T-helper 1 cell treated with Interleukin-12 subunit alpha and Interleukin-12 subunit beta and Interleukin-4 antibody, amounts not matched to agents 30 μg/mL and 1 μg/mL, for 36 hours (primary cell): ENCODE data around the gene WNT3A.
A peak's percentile ranks its signal among the peaks of the same experiment; 100 is the strongest.

Experiments used
- H3K27ac Mint-ChIP-seq: one replicate; pipeline ENCODE4 v1.8.0; 2021; ENCODE audit warnings: mild to moderate bottlenecking, mixed read lengths
- H3K27me3 Mint-ChIP-seq: one replicate; pipeline ENCODE4 v1.8.0; 2021; ENCODE audit warnings: low read depth, mixed read lengths
- H3K36me3 Mint-ChIP-seq: one replicate; pipeline ENCODE4 v1.8.0; 2021; ENCODE audit warnings: low read depth, mixed read lengths
- H3K4me1 Mint-ChIP-seq: one replicate; pipeline ENCODE4 v1.8.0; 2021; ENCODE audit warnings: low read depth, mixed read lengths
- H3K4me3 Mint-ChIP-seq: one replicate; pipeline ENCODE4 v1.8.0; 2021; ENCODE audit warnings: mild to moderate bottlenecking, moderate library complexity, mixed read lengths
- H3K9me3 Mint-ChIP-seq: one replicate; pipeline ENCODE4 v1.8.0; 2021; ENCODE audit warnings: mixed read lengths

The WNT3A gene

DNA sequence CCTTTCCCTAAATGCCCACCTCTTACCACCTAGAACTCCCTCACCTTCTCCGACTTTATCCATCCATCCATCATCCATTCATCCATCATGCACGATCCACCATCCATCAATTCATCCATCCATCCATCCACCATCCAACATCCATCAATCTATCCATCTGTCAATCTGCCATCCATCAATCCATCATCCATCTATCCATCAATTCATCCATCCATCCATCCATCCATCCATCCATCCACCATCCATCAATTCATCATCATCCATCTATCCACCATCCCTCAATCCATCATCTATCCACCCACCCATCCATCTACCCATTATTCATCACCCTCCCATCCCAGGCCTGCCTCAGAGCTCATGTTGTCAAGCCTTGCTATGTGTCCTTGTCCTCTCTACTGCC is 34.5 kb downstream of the WNT3A start:
- H3K27me3 Mint-ChIP-seq: peaks cover 12% of the 10 kb centered on the region
- H3K27ac Mint-ChIP-seq: no peak overlapping the region
- no peaks in the 10 kb centered on the region for H3K4me1 Mint-ChIP-seq
- no peaks in the 10 kb centered on the region for H3K36me3 Mint-ChIP-seq
- peaks cover 3% of the 10 kb centered on the region for H3K9me3 Mint-ChIP-seq
- H3K4me3 Mint-ChIP-seq: no peak overlapping the region

DNA sequence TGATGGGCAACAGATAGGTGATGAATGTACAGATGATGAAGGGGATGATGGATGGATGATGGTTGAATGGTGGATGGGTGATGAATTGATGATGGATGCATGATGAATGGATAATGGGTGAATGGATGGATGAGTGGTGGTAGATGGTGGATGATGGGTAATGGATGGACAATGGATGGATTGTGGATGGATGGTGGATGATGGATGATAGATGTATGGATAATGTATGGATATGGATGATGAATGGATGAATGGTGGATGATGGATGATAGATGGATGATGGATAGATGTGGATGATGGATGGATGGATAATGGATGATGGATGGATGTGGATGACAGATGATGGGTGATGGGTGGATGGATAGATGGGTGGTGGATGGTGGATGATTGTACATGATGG is 35.7 kb downstream of the WNT3A start:
- H3K9me3 Mint-ChIP-seq: peaks cover 4% of the 10 kb centered on the region
- no peaks in the 10 kb centered on the region for H3K36me3 Mint-ChIP-seq
- H3K4me3 Mint-ChIP-seq: no peak overlapping the region
- peaks cover 9% of the 10 kb centered on the region for H3K27me3 Mint-ChIP-seq
- H3K27ac Mint-ChIP-seq: no peak overlapping the region
- no peaks in the 10 kb centered on the region for H3K4me1 Mint-ChIP-seq

DNA sequence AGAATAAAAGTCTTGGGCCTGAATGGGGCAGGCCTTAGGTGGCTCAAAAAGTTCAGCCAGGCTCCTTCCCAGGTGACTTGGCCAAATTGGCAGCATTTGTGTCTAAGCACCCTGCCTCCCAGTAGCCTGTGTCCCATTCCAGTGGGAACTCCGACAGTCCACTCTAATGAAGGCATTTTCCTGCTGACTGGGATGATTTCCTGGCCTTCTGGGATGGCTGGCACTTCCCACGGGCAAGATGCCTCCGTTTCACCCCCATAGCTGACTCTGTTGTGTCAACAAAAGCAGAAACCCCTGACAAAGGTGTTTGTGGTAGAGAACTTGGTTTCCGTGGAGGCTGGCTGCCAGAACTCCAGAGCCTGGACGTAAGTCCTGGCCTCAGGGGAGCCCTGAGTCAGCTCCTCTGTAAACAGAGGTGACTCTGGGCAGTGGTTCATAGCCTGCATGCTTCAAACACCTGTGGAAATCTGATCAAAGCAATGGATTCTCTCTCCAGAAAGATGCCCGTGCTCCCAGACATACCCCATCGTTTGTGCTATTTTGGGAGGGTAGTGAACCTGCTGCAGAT is 36.6 kb downstream of the WNT3A start:
- no peak overlapping the region for H3K4me3 Mint-ChIP-seq
- no peak overlapping the region for H3K27ac Mint-ChIP-seq
- peaks cover 4% of the 10 kb centered on the region for H3K9me3 Mint-ChIP-seq
- no peaks in the 10 kb centered on the region for H3K4me1 Mint-ChIP-seq
- H3K36me3 Mint-ChIP-seq: no peaks in the 10 kb centered on the region
- peaks cover 9% of the 10 kb centered on the region for H3K27me3 Mint-ChIP-seq

DNA sequence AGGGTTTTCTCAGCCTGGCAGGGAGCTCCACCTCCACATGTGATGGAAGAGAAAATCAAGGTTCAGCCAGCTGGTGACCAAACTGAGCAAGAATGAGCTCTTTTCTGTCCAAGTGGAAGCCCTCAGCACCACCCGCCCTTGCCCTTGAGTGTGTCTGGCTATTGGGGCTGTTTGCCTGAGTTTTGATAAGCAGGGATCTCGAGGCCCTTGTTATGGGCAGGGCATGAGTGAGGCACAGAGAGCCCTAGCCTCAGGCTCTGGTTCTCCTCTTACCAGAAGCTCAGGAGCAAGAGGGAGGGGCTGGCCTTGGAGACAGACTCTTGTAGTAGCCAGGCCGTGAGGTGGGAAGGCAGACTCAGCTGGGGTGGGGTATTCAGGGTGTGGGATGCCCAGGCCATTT is 38.2 kb downstream of the WNT3A start:
- no peak overlapping the region for H3K4me3 Mint-ChIP-seq
- H3K27me3 Mint-ChIP-seq: peaks cover 4% of the 10 kb centered on the region
- no peaks in the 10 kb centered on the region for H3K36me3 Mint-ChIP-seq
- no peak overlapping the region for H3K27ac Mint-ChIP-seq
- H3K9me3 Mint-ChIP-seq: peaks cover 4% of the 10 kb centered on the region
- no peaks in the 10 kb centered on the region for H3K4me1 Mint-ChIP-seq

GRCh38 chr1:228045405-228045804 is 38.6 kb downstream of the WNT3A start:
- H3K36me3 Mint-ChIP-seq: no peaks in the 10 kb centered on the region
- H3K4me3 Mint-ChIP-seq: no peak overlapping the region
- no peaks in the 10 kb centered on the region for H3K4me1 Mint-ChIP-seq
- H3K27ac Mint-ChIP-seq: no peak overlapping the region
- peaks cover 4% of the 10 kb centered on the region for H3K9me3 Mint-ChIP-seq
- H3K27me3 Mint-ChIP-seq: peaks cover under 1% of the 10 kb centered on the region

DNA sequence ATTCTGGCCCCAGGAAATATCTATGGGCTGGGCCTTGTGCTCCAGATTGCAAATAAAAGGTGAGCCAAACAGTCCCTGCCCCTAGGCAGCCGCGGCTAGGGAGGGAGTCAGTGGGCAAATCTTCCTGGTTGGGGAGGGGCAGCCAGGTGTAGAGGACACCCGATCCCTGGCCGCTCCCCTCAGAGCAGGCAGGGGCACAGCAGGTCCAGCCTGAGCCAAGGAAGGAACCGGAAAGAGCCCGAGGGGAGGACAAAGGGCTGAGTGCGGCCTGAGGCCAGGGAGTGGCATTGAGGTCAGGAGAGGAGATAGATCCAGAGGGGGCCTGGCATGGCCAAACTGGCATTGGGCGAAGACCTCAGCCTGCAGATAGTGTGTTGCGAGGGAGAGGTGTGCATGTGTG is 39.1 kb downstream of the WNT3A start:
- no peaks in the 10 kb centered on the region for H3K4me1 Mint-ChIP-seq
- no peak overlapping the region for H3K4me3 Mint-ChIP-seq
- H3K36me3 Mint-ChIP-seq: no peaks in the 10 kb centered on the region
- no peak overlapping the region for H3K27ac Mint-ChIP-seq
- H3K27me3 Mint-ChIP-seq: no peaks in the 10 kb centered on the region
- H3K9me3 Mint-ChIP-seq: peaks cover 4% of the 10 kb centered on the region

DNA sequence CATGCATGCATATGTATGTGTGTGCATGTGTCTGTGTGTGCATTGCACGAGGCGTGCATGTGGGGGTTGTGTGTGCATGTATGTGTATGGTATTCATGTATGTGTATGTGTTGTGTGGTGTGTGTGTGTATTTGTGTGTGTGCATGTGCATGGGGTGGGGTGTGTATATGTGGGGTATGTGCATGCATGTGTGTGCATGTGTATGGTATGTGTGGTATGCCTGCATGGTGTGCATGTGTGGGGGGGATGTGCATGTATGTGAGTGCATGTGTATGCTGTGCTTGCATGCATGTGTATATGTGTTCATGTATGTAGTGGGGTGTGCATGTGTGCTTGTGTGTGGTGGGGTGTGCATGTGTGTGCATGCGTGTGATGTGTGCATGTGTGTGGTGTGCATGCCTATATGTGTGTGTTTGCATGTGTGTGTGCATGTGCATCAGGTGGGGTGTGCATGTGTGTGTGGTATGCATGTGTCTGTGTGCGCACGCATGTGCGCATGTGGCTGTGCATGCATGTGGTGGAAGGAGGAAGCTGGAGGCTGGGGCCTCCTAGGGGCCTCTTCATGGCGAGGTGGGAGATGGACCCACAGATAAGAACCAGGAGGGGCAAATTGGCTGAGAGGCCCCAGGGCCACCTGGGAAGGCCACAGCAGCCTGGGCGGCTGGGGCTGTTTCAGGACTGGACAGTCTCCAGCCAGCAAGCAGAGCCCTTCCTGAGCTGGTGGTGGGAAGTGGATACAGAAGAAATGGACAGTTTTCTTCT is 39.8 kb downstream of the WNT3A start:
- H3K4me3 Mint-ChIP-seq: no peak overlapping the region
- no peaks in the 10 kb centered on the region for H3K36me3 Mint-ChIP-seq
- H3K4me1 Mint-ChIP-seq: no peaks in the 10 kb centered on the region
- H3K27me3 Mint-ChIP-seq: peaks cover 1% of the 10 kb centered on the region
- peaks cover 4% of the 10 kb centered on the region for H3K9me3 Mint-ChIP-seq
- no peak overlapping the region for H3K27ac Mint-ChIP-seq

DNA sequence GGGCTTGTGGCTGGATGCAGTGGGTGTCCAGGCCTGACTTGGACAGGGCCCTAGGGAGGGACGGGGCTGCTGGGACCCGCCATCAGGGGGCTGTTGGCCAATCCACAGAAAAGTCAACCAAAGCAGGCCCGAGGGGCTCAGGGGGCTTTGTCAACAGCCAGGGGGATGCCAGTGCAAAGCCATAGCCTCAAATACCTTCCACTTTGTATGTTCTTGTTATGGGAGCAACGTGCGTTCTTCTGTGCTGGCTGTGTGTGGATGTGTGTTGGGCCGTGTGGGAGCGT is 40.3 kb downstream of the WNT3A start:
- Mint-ChIP-seq H3K36me3 (no peaks in the 10 kb centered on the region), H3K4me1 (no peaks in the 10 kb centered on the region), H3K9me3 (peaks cover 4% of the 10 kb centered on the region), H3K27me3 (peaks cover 6% of the 10 kb centered on the region), H3K27ac (no peak overlapping the region), H3K4me3 (no peak overlapping the region)

GRCh38 chr1:228048120-228048519 is 41.3 kb downstream of the WNT3A start:
- peaks cover 4% of the 10 kb centered on the region for H3K9me3 Mint-ChIP-seq
- H3K27me3 Mint-ChIP-seq: peaks cover 14% of the 10 kb centered on the region
- H3K4me3 Mint-ChIP-seq: no peak overlapping the region
- H3K27ac Mint-ChIP-seq: no peak overlapping the region
- H3K4me1 Mint-ChIP-seq: no peaks in the 10 kb centered on the region
- no peaks in the 10 kb centered on the region for H3K36me3 Mint-ChIP-seq

DNA sequence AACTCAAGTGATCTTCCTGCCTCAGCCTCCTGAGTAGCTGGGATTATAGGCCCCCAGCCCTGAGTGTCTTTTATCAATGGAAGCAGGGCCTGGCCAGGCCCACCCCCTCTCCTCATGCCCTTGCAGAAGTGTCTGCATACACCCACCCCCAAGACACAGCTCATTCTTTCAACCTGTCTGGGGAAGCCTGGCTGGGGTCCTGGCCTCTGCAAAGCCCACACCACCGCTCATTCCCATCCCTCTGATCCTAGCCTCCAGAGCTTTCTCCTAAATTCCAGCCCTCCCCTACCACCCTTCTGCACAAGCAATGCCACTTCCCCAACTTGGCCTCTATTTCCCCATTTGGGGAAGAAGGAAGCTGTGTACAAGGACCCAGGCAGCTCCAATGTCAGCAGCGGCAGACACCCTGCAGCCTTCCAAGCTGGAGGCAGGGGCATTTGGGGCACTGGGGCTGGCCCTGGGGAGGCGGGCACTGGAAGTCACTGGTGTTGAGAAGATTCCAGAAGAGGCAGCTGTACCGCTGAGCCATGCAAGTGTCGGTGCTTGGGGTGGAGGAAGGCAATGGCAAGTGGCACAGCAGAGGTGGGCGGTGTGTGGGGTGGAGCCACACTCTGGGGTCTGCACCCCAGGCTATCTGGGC is 42.0 kb downstream of the WNT3A start:
- Mint-ChIP-seq H3K27ac (no peak overlapping the region), H3K4me1 (no peaks in the 10 kb centered on the region), H3K36me3 (no peaks in the 10 kb centered on the region), H3K4me3 (no peak overlapping the region), H3K9me3 (peaks cover 4% of the 10 kb centered on the region), H3K27me3 (peaks cover 14% of the 10 kb centered on the region)

DNA sequence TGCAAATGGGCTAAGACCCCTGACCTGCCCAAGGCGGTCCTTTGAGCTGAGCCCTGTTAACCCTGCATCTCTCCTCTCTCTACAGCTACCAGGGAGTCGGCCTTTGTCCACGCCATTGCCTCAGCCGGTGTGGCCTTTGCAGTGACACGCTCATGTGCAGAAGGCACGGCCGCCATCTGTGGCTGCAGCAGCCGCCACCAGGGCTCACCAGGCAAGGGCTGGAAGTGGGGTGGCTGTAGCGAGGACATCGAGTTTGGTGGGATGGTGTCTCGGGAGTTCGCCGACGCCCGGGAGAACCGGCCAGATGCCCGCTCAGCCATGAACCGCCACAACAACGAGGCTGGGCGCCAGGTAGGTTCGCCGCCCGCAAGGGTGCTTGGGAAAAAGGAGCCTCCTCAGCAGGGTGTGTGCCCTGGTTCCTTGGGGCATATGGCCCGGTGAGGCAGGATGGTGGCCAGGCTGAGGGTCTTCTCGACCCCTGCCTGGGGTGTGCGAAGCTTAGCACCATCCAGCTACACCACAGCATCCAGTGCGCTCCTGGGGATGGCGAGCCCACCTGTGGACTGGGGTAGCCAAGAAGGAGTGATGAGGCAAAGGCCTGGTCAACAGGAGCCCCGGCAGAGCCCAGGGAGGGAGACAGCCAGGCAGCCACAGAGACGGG is 43.9 kb downstream of the WNT3A start:
- H3K27me3 Mint-ChIP-seq: peaks cover 19% of the 10 kb centered on the region
- H3K4me1 Mint-ChIP-seq: no peaks in the 10 kb centered on the region
- H3K4me3 Mint-ChIP-seq: no peak overlapping the region
- H3K27ac Mint-ChIP-seq: no peak overlapping the region
- peaks cover 4% of the 10 kb centered on the region for H3K9me3 Mint-ChIP-seq
- H3K36me3 Mint-ChIP-seq: no peaks in the 10 kb centered on the region

DNA sequence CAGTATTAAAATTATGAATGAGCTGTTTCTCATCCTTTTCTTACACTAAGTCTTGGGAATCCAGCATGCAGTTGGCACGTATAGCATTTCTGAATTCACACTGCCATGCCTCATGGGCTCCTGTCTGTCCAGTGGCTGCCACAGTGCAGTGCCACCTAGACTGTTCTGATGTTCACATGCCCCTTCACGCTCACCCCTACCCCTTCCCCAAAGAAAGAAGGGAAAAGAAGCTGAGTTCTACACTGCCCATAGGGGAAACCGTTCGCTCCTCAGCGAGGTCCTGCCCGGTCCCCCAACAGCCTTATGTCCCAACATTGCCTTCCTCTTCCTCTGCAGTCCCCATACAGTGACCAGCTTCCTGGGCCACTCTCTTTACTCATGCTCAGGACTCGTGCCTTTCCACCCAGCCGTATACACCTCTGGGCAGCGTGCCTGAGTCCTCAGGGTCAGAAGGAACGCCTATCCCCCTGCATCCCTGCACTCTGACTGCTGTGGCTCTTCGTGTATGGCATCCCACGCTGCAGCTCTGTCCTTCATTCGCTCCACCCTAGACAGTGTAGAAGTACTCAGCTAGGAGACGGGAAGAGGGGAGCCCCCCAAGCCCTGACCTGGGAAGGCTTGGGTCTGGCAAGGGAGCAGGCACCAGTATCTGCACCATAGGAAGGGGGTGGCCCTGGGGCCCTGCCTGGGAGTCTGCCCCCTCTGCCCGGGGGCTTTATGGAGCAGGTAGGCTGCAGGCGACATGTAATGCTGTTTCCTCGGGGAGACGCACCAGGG is 51.6 kb downstream of the WNT3A start:
- H3K4me1 Mint-ChIP-seq: peaks cover 2% of the 10 kb centered on the region
- no peak overlapping the region for H3K27ac Mint-ChIP-seq
- H3K36me3 Mint-ChIP-seq: no peaks in the 10 kb centered on the region

DNA sequence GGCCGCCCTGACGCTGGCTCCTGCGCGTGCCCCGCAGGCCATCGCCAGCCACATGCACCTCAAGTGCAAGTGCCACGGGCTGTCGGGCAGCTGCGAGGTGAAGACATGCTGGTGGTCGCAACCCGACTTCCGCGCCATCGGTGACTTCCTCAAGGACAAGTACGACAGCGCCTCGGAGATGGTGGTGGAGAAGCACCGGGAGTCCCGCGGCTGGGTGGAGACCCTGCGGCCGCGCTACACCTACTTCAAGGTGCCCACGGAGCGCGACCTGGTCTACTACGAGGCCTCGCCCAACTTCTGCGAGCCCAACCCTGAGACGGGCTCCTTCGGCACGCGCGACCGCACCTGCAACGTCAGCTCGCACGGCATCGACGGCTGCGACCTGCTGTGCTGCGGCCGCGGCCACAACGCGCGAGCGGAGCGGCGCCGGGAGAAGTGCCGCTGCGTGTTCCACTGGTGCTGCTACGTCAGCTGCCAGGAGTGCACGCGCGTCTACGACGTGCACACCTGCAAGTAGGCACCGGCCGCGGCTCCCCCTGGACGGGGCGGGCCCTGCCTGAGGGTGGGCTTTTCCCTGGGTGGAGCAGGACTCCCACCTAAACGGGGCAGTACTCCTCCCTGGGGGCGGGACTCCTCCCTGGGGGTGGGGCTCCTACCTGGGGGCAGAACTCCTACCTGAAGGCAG is 52.3 kb downstream of the WNT3A start:
- Mint-ChIP-seq H3K4me1 (peaks cover 2% of the 10 kb centered on the region), H3K9me3 (no peaks in the 10 kb centered on the region), H3K27me3 (peaks cover 52% of the 10 kb centered on the region), H3K4me3 (no peak overlapping the region), H3K27ac (no peak overlapping the region), H3K36me3 (no peaks in the 10 kb centered on the region)

More for the DNA sequence above, 51.6 kb downstream of the WNT3A start:
- H3K9me3 Mint-ChIP-seq: no peaks in the 10 kb centered on the region
- H3K27me3 Mint-ChIP-seq: peaks cover 52% of the 10 kb centered on the region
- H3K4me3 Mint-ChIP-seq: peak overlapping the region; percentile 15
